Fibroblast of lung (primary cell): ENCODE data around the gene PRPSAP2. TPM values are rescaled to one million over a fixed set of nuclear protein-coding genes. Genes with fewer than 3 reads are reported as not detected.

Source experiments
- DNase-seq, 2 donors: peaks; one replicate each; pipeline versions ENCODE4 v3.0.0 to v3.0.0-alpha.2; 2010; ENCODE audit warnings: low read depth in 2 of 2
- H2AFZ ChIP-seq: 2 replicates; pipeline ENCODE4 v1.5.1; 2012; ENCODE audit warnings: low read length, control low read depth, inconsistent platforms
- H3K27ac ChIP-seq: 2 replicates; pipeline ENCODE4 v1.5.1; 2011; ENCODE audit warnings: low read length, control low read depth; ENCODE audit not compliant: insufficient read depth
- H3K27me3 ChIP-seq: 2 replicates; pipeline ENCODE4 v1.5.1; 2011; ENCODE audit warnings: mild to moderate bottlenecking, low read length; ENCODE audit not compliant: control insufficient read depth, insufficient read depth
- H3K36me3 ChIP-seq: 2 replicates; pipeline ENCODE4 v1.5.1; 2011; ENCODE audit warnings: low read length; ENCODE audit not compliant: control insufficient read depth, insufficient read depth
- H3K4me1 ChIP-seq: 2 replicates; pipeline ENCODE4 v1.5.1; 2011; ENCODE audit warnings: low read length; ENCODE audit not compliant: control insufficient read depth, insufficient read depth; ENCODE audit errors: extremely low read depth
- H3K4me2 ChIP-seq: 2 replicates; pipeline ENCODE4 v1.5.1; 2011; ENCODE audit warnings: low read length, control low read depth; ENCODE audit not compliant: insufficient read depth; ENCODE audit errors: extremely low read depth
- H3K4me3 ChIP-seq, 4 experiments: fragments of 200-600 bp in 1 of 4; sonication (generic) in 1 of 4; replicated peaks in 1 of 4; 2 replicates each; pipeline ENCODE4 v1.5.1; 2011 to 2016; ENCODE audit warnings: low read length in 4 of 4, low read depth in 3 of 4, mild to moderate bottlenecking in 3 of 4, control low read depth in 2 of 4, inconsistent platforms in 1 of 4, mixed read lengths in 1 of 4; ENCODE audit not compliant: insufficient read depth in 1 of 4; ENCODE audit errors: control extremely low read depth in 1 of 4
- H3K79me2 ChIP-seq: 2 replicates; pipeline ENCODE4 v1.5.1; 2012; ENCODE audit warnings: mild to moderate bottlenecking, low read length, inconsistent platforms; ENCODE audit not compliant: control insufficient read depth, insufficient read depth
- H3K9ac ChIP-seq: 2 replicates; pipeline ENCODE4 v1.5.1; 2011; ENCODE audit warnings: mild to moderate bottlenecking, low read length, control low read depth; ENCODE audit not compliant: insufficient read depth
- H3K9me3 ChIP-seq: 2 replicates; pipeline ENCODE4 v1.5.1; 2012; ENCODE audit warnings: low read depth, low read length; ENCODE audit not compliant: control insufficient read depth, insufficient read depth
- H4K20me1 ChIP-seq: 2 replicates; pipeline ENCODE4 v1.5.1; 2011; ENCODE audit warnings: low read length; ENCODE audit not compliant: control insufficient read depth, insufficient read depth; ENCODE audit errors: extremely low read depth
- CTCF ChIP-seq, 2 donors: IDR thresholded peaks in 1 of 2; conservative IDR thresholded peaks in 1 of 2; 1 replicate in 1 of 2; 2 replicates in 1 of 2; pipeline ENCODE4 v1.5.1; 2011 to 2012; ENCODE audit warnings: low read length in 2 of 2, control low read depth in 1 of 2, inconsistent platforms in 1 of 2, low read depth in 1 of 2, mild to moderate bottlenecking in 1 of 2
- EZH2 ChIP-seq: IDR thresholded peaks from 2 replicates; pipeline ENCODE4 v1.5.1; 2012; ENCODE audit warnings: low read length, control low read depth, mild to moderate bottlenecking; ENCODE audit errors: missing control alignments
- polyA plus RNA-seq, 2 donors: library from polyadenylated mRNA; depleted of rRNA in 1 of 2; stranded (reverse) in 1 of 2; unstranded in 1 of 2; fragments of >200 nt; gene quantifications; 2 replicates each; pipeline ENCODE4 v1.2.1, GENCODE V29; 2011 to 2012; ENCODE audit warnings: missing spikeins in 1 of 2
- total RNA-seq: library from RNA; depleted of rRNA; stranded (reverse); fragments of >200 nt; gene quantifications from 2 replicates; pipeline ENCODE4 v1.2.1, GENCODE V29; 2014

Gene PRPSAP2
- total and polyA plus RNA-seq, 2 donors (not counting 1 experiment from before 2014, with no cell fraction given), result 23.1 to 47.4 TPM

- no peak overlapping the region for H3K4me2 ChIP-seq
- TF ChIP-seq CTCF (conservative IDR thresholded peaks at IDR 0.05 in 1 of 2, IDR thresholded peaks at IDR 0.05 in 1 of 2; ENCODE audit: low read depth in 1 of 2, low read length in 2 of 2) (no peak), EZH2 (no peak)
- H3K9me3 ChIP-seq, result no peaks in the 10 kb centered on the region
- H3K4me3 ChIP-seq, result no peak overlapping the region
- H4K20me1 ChIP-seq, result no peaks in the 10 kb centered on the region
- no peak overlapping the region for H3K9ac ChIP-seq
- H3K36me3 ChIP-seq, result no peaks in the 10 kb centered on the region
- H2AFZ ChIP-seq, result no peak overlapping the region
- no peaks in the 10 kb centered on the region for H3K27me3 ChIP-seq
- no peak overlapping the region for H3K27ac ChIP-seq
- no peaks in the 10 kb centered on the region for H3K79me2 ChIP-seq
- DNase-seq, result no peak
- H3K4me1 ChIP-seq, result no peaks in the 10 kb centered on the region
These were observed 39.0 kb downstream of the PRPSAP2 start for GRCh38 chr17:18896947-18897346.

- Histone ChIP-seq H3K9me3 (no peaks in the 10 kb centered on the region), H4K20me1 (no peaks in the 10 kb centered on the region), H3K36me3 (no peaks in the 10 kb centered on the region), H3K79me2 (no peaks in the 10 kb centered on the region), H3K9ac (no peak overlapping the region), H3K4me3 (no peak overlapping the region), H3K4me1 (no peaks in the 10 kb centered on the region), H3K27ac (no peak overlapping the region), H3K27me3 (no peaks in the 10 kb centered on the region), H3K4me2 (no peak overlapping the region), H2AFZ (no peak overlapping the region)
- DNase-seq, result no peak
- TF ChIP-seq EZH2 (no peak), CTCF (conservative IDR thresholded peaks at IDR 0.05 in 1 of 2, IDR thresholded peaks at IDR 0.05 in 1 of 2; ENCODE audit: low read depth in 1 of 2, low read length in 2 of 2) (no peak)
These were observed 46.6 kb downstream of the PRPSAP2 start for GRCh38 chr17:18904482-18904881.

GRCh38 chr17:18905226-18905625, 47.3 kb downstream of the PRPSAP2 start:
- TF ChIP-seq EZH2 (no peak), CTCF (conservative IDR thresholded peaks at IDR 0.05 in 1 of 2, IDR thresholded peaks at IDR 0.05 in 1 of 2; ENCODE audit: low read depth in 1 of 2, low read length in 2 of 2) (no peak)
- no peak overlapping the region for H3K4me3 ChIP-seq
- H3K79me2 ChIP-seq, result no peaks in the 10 kb centered on the region
- H4K20me1 ChIP-seq, result no peaks in the 10 kb centered on the region
- H3K9ac ChIP-seq, result no peak overlapping the region
- no peaks in the 10 kb centered on the region for H3K27me3 ChIP-seq
- no peaks in the 10 kb centered on the region for H3K4me1 ChIP-seq
- H3K9me3 ChIP-seq, result no peaks in the 10 kb centered on the region
- no peak overlapping the region for H3K4me2 ChIP-seq
- no peak for DNase-seq
- no peak overlapping the region for H2AFZ ChIP-seq
- no peaks in the 10 kb centered on the region for H3K36me3 ChIP-seq
- H3K27ac ChIP-seq, result no peak overlapping the region
